Measurements from ENCODE around the gene CLK2.

DNA sequence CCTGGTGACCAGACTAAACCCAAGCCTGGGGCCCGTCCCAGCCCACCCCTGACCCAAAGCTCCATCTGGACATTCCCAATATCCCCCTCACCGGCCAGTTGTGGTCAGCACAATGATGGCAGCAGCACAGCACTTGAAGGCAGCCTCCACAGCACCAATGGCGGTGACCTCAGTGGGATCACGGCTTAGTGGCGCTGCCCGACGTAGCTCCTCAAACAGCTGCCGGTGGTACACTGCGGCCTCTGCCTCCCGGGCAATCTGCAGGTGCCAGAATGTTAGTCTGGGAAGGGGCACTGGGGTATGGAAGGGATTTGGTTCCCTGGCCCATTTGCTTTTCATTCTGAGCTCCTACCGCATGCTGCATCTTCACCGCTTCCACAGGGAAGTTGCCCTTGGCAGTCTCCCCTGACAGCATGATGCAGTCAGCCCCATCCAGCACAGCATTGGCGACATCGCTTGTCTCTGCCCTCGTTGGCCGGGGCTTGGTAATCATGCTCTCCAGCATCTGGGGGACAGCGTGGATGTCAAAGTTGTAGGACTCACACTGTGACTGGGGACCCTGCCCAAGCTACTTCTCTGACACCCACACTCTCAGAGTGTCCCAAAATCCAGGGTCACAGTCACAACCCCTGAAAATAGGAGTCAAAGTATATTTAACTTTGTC is 19.9 kb upstream of the CLK2 start:
- TF ChIP-seq CBX5 (CRISPR knock-in tag; IDR thresholded peaks at IDR 0.05; ENCODE audit: borderline replicate concordance), result no peak
- TF ChIP-seq, protein P1, sequence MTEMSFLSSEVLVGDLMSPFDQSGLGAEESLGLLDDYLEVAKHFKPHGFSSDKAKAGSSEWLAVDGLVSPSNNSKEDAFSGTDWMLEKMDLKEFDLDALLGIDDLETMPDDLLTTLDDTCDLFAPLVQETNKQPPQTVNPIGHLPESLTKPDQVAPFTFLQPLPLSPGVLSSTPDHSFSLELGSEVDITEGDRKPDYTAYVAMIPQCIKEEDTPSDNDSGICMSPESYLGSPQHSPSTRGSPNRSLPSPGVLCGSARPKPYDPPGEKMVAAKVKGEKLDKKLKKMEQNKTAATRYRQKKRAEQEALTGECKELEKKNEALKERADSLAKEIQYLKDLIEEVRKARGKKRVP (CRISPR knock-in tag; IDR thresholded peaks at IDR 0.05), result no peak
- no peak for TF ChIP-seq ZNF775 (CRISPR knock-in tag; IDR thresholded peaks at IDR 0.05; ENCODE audit: borderline replicate concordance)
- TF ChIP-seq, protein P2, sequence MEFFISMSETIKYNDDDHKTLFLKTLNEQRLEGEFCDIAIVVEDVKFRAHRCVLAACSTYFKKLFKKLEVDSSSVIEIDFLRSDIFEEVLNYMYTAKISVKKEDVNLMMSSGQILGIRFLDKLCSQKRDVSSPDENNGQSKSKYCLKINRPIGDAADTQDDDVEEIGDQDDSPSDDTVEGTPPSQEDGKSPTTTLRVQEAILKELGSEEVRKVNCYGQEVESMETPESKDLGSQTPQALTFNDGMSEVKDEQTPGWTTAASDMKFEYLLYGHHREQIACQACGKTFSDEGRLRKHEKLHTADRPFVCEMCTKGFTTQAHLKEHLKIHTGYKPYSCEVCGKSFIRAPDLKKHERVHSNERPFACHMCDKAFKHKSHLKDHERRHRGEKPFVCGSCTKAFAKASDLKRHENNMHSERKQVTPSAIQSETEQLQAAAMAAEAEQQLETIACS (CRISPR knock-in tag; IDR thresholded peaks at IDR 0.05), result no peak
- no peak for TF ChIP-seq JUNB (CRISPR knock-in tag; IDR thresholded peaks at IDR 0.05; ENCODE audit: borderline replicate concordance)
- TF ChIP-seq, protein P3, sequence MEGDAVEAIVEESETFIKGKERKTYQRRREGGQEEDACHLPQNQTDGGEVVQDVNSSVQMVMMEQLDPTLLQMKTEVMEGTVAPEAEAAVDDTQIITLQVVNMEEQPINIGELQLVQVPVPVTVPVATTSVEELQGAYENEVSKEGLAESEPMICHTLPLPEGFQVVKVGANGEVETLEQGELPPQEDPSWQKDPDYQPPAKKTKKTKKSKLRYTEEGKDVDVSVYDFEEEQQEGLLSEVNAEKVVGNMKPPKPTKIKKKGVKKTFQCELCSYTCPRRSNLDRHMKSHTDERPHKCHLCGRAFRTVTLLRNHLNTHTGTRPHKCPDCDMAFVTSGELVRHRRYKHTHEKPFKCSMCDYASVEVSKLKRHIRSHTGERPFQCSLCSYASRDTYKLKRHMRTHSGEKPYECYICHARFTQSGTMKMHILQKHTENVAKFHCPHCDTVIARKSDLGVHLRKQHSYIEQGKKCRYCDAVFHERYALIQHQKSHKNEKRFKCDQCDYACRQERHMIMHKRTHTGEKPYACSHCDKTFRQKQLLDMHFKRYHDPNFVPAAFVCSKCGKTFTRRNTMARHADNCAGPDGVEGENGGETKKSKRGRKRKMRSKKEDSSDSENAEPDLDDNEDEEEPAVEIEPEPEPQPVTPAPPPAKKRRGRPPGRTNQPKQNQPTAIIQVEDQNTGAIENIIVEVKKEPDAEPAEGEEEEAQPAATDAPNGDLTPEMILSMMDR (CRISPR knock-in tag; IDR thresholded peaks at IDR 0.05), result no peak
- TF ChIP-seq CAMTA2 (CRISPR knock-in tag; IDR thresholded peaks at IDR 0.05; ENCODE audit: borderline replicate concordance), result no peak
- no peak for TF ChIP-seq GABPA (IDR thresholded peaks at IDR 0.05; ENCODE audit: low read depth, low read length)
- TF ChIP-seq GABPA (CRISPR knock-in tag; IDR thresholded peaks at IDR 0.05; ENCODE audit: low read depth), result no peak
- TF ChIP-seq ZNF274 (CRISPR knock-in tag; IDR thresholded peaks at IDR 0.05), result no peak

Measured in HepG2 (cell line).